ENCODE measurements around the gene DIDO1. TPM values are rescaled to one million over a fixed set of nuclear protein-coding genes. Genes with fewer than 3 reads are reported as not detected.

Gene DIDO1
- polyA plus RNA-seq, 1 of the 3 experiments (the other 2 are of a cell fraction), result 14.7 TPM

DNA sequence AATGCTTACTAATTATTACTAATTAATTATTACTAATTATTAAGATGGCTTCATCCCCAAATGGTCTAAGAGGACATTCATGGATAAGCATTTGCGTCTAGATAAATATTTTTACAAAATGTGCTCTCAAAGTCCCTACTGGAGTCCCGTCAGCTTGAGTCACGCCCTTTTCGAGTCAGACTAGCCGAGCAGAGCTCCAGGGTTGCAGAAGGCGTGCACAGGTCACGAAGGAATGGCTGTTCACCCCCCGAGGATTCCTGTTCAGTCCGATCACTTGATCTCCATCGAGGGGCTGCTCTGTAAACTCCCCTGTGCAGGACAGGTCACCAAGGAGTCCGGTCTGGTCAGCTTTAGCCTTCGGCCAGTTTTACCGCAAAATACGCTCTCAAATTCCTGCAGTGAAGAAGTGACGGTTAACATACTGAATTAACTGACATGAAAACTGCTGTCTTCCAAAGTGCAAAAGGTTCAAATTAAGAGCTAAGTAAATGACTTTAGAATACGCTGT is 84.5 kb downstream of the DIDO1 start (continued):
- TF ChIP-seq ZBTB33 (IDR thresholded peaks at IDR 0.05; ENCODE audit: borderline replicate concordance, low read depth) (no peak), FOSL2 (IDR thresholded peaks at IDR 0.05; ENCODE audit: borderline replicate concordance, low read depth) (no peak), CTCF (IDR thresholded peaks at IDR 0.05) (no peak)
- TF ChIP-seq, protein P1, sequence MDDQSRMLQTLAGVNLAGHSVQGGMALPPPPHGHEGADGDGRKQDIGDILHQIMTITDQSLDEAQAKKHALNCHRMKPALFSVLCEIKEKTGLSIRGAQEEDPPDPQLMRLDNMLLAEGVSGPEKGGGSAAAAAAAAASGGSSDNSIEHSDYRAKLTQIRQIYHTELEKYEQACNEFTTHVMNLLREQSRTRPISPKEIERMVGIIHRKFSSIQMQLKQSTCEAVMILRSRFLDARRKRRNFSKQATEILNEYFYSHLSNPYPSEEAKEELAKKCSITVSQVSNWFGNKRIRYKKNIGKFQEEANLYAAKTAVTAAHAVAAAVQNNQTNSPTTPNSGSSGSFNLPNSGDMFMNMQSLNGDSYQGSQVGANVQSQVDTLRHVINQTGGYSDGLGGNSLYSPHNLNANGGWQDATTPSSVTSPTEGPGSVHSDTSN (IDR thresholded peaks at IDR 0.05), result no peak

GRCh38 chr20:62840244-62841197 is 85.8 kb downstream of the DIDO1 start:
- DNase-seq, result peak; percentile 24
- Histone ChIP-seq H2AFZ (ENCODE audit: low read depth) (no peak overlapping the region), H3K27me3 (ENCODE audit: insufficient read depth) (no peaks in the 10 kb centered on the region), H3K9me2 (no peaks in the 10 kb centered on the region), H3K9me3 (no peaks in the 10 kb centered on the region), H3K79me2 (ENCODE audit: insufficient read depth) (no peaks in the 10 kb centered on the region), H3F3A (replicated peaks; ENCODE audit: insufficient read depth) (no peaks in the 10 kb centered on the region), H3K9ac (no peak overlapping the region), H3K36me3 (replicated peaks in 1 of 2; ENCODE audit: control insufficient read depth in 1 of 2, insufficient read depth in 2 of 2, low read length in 1 of 2) (peaks cover 4 to 19% of the 10 kb centered on the region in 2 experiments), H4K20me1 (ENCODE audit: insufficient read depth) (no peaks in the 10 kb centered on the region), H3K4me1 (ENCODE audit: control insufficient read depth in 1 of 2, insufficient read depth in 2 of 2, low read depth in 1 of 2, low read length in 1 of 2) (peaks cover 0 to 8% of the 10 kb centered on the region in 2 experiments; a peak in 1 of 4 replicates), H3K4me3 (ENCODE audit: low read depth in 2 of 2, low read length in 1 of 2) (no peak overlapping the region), H3K4me2 (no peak overlapping the region), H3K27ac (ENCODE audit: low read depth in 2 of 2, low read length in 1 of 2) (no peak overlapping the region)
- POLR2A ChIA-PET, result no interaction called here
- TF ChIP-seq, protein P2, sequence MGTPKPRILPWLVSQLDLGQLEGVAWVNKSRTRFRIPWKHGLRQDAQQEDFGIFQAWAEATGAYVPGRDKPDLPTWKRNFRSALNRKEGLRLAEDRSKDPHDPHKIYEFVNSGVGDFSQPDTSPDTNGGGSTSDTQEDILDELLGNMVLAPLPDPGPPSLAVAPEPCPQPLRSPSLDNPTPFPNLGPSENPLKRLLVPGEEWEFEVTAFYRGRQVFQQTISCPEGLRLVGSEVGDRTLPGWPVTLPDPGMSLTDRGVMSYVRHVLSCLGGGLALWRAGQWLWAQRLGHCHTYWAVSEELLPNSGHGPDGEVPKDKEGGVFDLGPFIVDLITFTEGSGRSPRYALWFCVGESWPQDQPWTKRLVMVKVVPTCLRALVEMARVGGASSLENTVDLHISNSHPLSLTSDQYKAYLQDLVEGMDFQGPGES (IDR thresholded peaks at IDR 0.05; ENCODE audit: low read depth, low read length), result no peak
- no peak for TF ChIP-seq USF2 (IDR thresholded peaks at IDR 0.05; ENCODE audit: borderline replicate concordance, low read depth, low read length)
- TF ChIP-seq EZH2phosphoT487 (IDR thresholded peaks at IDR 0.05; ENCODE audit: borderline replicate concordance, low read depth), result no peak
- TF ChIP-seq ELF1 (IDR thresholded peaks at IDR 0.05), result no peak
- TF ChIP-seq EP300 (IDR thresholded peaks at IDR 0.05; ENCODE audit: borderline replicate concordance in 1 of 2, low read depth in 1 of 2, low read length in 1 of 2), result no peak
- TF ChIP-seq RAD21 (IDR thresholded peaks at IDR 0.05; ENCODE audit: low read length), result no peak
- TF ChIP-seq MEF2A (IDR thresholded peaks at IDR 0.05; ENCODE audit: borderline replicate concordance, low read depth), result no peak
- no peak for TF ChIP-seq TAF1 (IDR thresholded peaks at IDR 0.05; ENCODE audit: borderline replicate concordance, low read depth, low read length)
- CTCF ChIA-PET, result interaction anchor here (3.0 kb wide), 1 partner anchor 18 kb away, joined by 14 read pairs; no protein-coding TSS in a partner anchor
- 94% methylated on average over 44 of the region's 45 CpGs for WGBS (ENCODE audit: low lambda C conversion rate)
